ENCODE results near the gene KCNQ1. TPM values are rescaled to one million over a fixed set of nuclear protein-coding genes. Genes with fewer than 3 reads are reported as not detected.
A peak's percentile ranks its signal among the peaks of the same experiment; 100 is the strongest.

The KCNQ1 gene
- total RNA-seq, 1 donor from 2014 or later: 2.7 TPM

- Histone ChIP-seq H3K27ac (peak overlapping the region; percentile 38), H3K36me3 (no peaks in the 10 kb centered on the region), H3K4me1 (peaks cover 27% of the 10 kb centered on the region), H3K9me3 (no peaks in the 10 kb centered on the region), H3K27me3 (no peaks in the 10 kb centered on the region), H3K4me3 (no peak overlapping the region)
- intact Hi-C loops (cut with DNase I): no loop called here
- no peak for TF ChIP-seq POLR2AphosphoS5 (IDR thresholded peaks at IDR 0.05; ENCODE audit: insufficient read depth in 1 of 2, low read depth in 1 of 2)
- TF ChIP-seq, protein P1, sequence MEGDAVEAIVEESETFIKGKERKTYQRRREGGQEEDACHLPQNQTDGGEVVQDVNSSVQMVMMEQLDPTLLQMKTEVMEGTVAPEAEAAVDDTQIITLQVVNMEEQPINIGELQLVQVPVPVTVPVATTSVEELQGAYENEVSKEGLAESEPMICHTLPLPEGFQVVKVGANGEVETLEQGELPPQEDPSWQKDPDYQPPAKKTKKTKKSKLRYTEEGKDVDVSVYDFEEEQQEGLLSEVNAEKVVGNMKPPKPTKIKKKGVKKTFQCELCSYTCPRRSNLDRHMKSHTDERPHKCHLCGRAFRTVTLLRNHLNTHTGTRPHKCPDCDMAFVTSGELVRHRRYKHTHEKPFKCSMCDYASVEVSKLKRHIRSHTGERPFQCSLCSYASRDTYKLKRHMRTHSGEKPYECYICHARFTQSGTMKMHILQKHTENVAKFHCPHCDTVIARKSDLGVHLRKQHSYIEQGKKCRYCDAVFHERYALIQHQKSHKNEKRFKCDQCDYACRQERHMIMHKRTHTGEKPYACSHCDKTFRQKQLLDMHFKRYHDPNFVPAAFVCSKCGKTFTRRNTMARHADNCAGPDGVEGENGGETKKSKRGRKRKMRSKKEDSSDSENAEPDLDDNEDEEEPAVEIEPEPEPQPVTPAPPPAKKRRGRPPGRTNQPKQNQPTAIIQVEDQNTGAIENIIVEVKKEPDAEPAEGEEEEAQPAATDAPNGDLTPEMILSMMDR (IDR thresholded peaks at IDR 0.05): no peak
- TF ChIP-seq POLR2A (IDR thresholded peaks at IDR 0.05): no peak
- DNase-seq (ENCODE audit: extremely low spot score in 2 of 2): no peak
Measured at GRCh38 chr11:2805388-2806056, 360.7 kb downstream of the KCNQ1 start.

GRCh38 chr11:2806351-2807024, 361.7 kb downstream of the KCNQ1 start:
- TF ChIP-seq POLR2AphosphoS5 (IDR thresholded peaks at IDR 0.05; ENCODE audit: insufficient read depth in 1 of 2, low read depth in 1 of 2) (no peak), POLR2A (IDR thresholded peaks at IDR 0.05) (no peak)
- no peaks in the 10 kb centered on the region for H3K27me3 ChIP-seq
- no peak overlapping the region for H3K4me3 ChIP-seq
- peak in 1 of 2 donors; percentile 86 for DNase-seq (ENCODE audit: extremely low spot score in 2 of 2)
- no peaks in the 10 kb centered on the region for H3K36me3 ChIP-seq
- H3K27ac ChIP-seq: peak overlapping the region; percentile 38
- intact Hi-C loops (cut with DNase I): no loop called here
- no peaks in the 10 kb centered on the region for H3K9me3 ChIP-seq
- peaks cover 36% of the 10 kb centered on the region for H3K4me1 ChIP-seq

DNA sequence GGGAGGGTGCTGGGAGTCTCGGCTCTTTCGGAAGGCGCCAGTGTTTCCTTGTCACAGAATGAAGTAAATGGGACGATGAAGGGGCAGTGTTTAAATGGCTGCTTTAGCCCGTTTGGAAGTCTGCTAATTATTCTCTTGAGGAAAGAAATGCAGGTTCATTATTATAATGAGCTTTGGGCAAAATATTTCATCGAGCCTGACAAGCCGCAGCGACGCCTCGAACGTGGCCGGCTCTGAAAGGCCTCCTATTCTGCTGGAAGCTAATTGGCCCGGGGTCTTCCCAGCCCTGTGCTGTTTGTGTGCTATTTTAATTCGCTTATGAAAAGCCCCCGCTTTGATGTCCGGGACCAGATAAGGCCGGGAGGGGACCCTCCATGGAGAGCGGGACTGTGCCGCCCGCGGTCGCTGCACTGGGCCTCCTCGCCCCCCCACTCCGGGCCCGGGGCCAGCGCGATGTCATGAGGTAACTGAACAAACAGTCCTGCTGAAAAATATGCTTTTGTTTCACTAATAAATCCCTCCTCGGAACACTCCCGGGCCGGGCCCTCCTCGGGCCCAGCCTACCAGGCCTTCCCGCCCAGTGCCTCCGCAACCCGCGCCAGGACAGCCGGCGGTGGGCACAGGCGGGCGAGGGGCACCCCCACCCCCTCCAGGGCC, 362.3 kb downstream of the KCNQ1 start:
- intact Hi-C loops (cut with DNase I): no loop called here
- H3K4me3 ChIP-seq: peak overlapping the region; percentile 4 to 26
- DNase-seq (ENCODE audit: extremely low spot score in 2 of 2): peak in 1 of 2 donors; percentile 85
- no peaks in the 10 kb centered on the region for H3K36me3 ChIP-seq
- peak overlapping the region; percentile 38 for H3K27ac ChIP-seq
- H3K4me1 ChIP-seq: peaks cover 43% of the 10 kb centered on the region
- H3K27me3 ChIP-seq: no peaks in the 10 kb centered on the region
- no peaks in the 10 kb centered on the region for H3K9me3 ChIP-seq
- TF ChIP-seq POLR2AphosphoS5 (IDR thresholded peaks at IDR 0.05; ENCODE audit: insufficient read depth in 1 of 2, low read depth in 1 of 2) (peak in 1 of 2 donors; percentile 72), POLR2A (IDR thresholded peaks at IDR 0.05) (no peak)
- TF ChIP-seq, protein P1 (IDR thresholded peaks at IDR 0.05): no peak

DNA sequence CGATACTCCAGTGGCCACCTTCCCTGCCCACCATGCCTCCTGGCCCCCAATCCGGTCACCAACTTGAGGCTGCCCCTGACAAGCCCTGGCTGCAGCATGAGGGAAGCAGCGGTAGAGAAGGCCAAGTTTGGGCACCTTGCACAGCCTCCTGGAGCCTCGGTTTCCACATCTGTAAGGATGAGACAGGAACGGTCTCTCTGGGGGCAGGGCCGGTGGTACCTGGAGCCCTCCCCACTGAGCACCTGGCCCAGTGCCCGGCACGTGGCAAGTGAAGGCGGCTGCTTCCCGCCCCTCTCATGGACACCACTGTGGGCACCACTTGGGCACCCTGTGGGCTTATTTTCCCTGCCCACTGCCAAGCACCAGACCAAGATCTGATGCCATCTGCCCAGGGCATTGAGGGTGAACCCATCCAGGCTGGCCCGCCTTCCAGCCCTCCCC, 363.0 kb downstream of the KCNQ1 start:
- TF ChIP-seq POLR2AphosphoS5 (IDR thresholded peaks at IDR 0.05; ENCODE audit: insufficient read depth in 1 of 2, low read depth in 1 of 2): no peak
- no peak for TF ChIP-seq POLR2A (IDR thresholded peaks at IDR 0.05)
- Histone ChIP-seq H3K36me3 (no peaks in the 10 kb centered on the region), H3K27me3 (no peaks in the 10 kb centered on the region), H3K4me1 (peaks cover 50% of the 10 kb centered on the region), H3K9me3 (no peaks in the 10 kb centered on the region), H3K4me3 (peak overlapping the region; percentile 4 to 26), H3K27ac (peak overlapping the region; percentile 38)
- no peak for DNase-seq (ENCODE audit: extremely low spot score in 2 of 2)
- intact Hi-C loops (cut with DNase I): no loop called here

GRCh38 chr11:2808850-2809846, 364.3 kb downstream of the KCNQ1 start:
- Histone ChIP-seq H3K36me3 (no peaks in the 10 kb centered on the region), H3K27ac (peak overlapping the region; percentile 69), H3K27me3 (no peaks in the 10 kb centered on the region), H3K4me1 (peaks cover 53% of the 10 kb centered on the region), H3K4me3 (no peak overlapping the region), H3K9me3 (no peaks in the 10 kb centered on the region)
- intact Hi-C loops (cut with DNase I): no loop called here
- no peak for DNase-seq (ENCODE audit: extremely low spot score in 2 of 2)
- no peak for TF ChIP-seq POLR2AphosphoS5 (IDR thresholded peaks at IDR 0.05; ENCODE audit: insufficient read depth in 1 of 2, low read depth in 1 of 2)
- TF ChIP-seq, protein P1 (IDR thresholded peaks at IDR 0.05): no peak
- TF ChIP-seq POLR2A (IDR thresholded peaks at IDR 0.05): no peak
